Stimulated activated CD4-positive, alpha-beta T cell treated with anti-CD3 and anti-CD28 coated beads, Interleukin-12 subunit alpha, Interleukin-12 subunit beta, amount 100 ng/mL, for 24 hours (primary cell): ENCODE measurements around the gene LIMD2.

Experiments
- DNase-seq, 2 experiments: peaks; one replicate each; pipeline ENCODE4 v3.0.0-alpha.2; 2020; ENCODE audit warnings: low read depth in 2 of 2

Gene LIMD2

DNA sequence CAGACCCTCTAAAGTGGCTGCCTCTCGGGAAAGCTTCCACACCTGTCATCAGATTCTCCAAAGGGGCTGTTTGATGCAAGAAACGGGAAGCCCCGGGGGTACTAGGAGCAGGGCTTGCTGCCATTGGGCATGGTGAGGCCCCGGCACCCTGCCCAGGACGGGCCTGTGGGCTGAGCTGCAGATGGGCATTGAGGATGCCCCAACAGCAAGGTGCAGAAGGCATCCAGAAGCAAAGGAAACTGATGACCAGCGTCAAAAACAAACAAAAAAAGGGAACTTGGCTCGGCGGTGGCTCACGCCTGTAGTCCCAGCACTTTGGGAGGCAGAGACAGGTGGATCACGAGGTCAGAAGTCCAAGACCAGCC, 1.5 kb upstream of the LIMD2 start:
- DNase-seq, result no peak

- DNase-seq, result peak in 1 of 2 experiments; percentile 26
Measured at GRCh38 chr17:63700528-63701455, 867 bp upstream of the LIMD2 start.

DNA sequence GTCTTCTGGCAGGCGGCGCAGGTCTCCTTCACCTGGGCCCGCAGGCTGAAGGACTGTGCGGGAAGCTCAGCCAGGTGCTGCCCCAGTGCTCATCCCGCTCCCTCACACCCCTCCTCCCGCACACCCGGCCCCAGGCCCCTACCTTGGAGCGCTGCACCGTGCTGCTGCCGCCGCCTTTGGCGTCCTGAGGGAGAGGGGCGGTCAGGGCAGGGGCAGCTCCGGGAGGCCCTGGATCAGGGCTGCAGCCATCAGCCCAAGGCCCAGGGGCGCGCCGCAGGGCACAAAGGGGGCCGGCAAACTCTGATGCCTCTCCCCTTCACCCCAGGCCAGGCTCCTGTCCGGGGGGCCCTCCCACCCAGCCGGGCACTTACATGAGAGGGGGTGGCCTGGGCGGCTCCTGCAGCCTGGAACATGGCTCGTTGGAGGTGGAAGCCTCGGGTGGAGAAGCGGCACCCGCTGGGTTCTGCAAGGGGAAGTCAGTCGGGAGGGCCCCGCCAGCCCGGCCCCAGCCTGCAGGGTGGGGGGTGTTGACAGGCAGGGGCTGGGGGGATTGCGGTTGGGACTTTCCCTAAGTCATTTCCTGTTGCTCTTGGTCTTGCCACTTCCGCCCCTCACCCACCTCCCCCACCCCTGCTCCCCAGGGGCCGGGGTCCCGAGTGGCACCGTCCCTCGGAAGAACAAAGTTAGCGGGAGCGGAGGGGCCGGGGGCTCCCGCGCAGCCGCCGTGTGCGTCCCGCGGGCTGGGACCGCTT, 863 bp downstream of the LIMD2 start:
- DNase-seq, result peak; percentile 47 to 64

DNA sequence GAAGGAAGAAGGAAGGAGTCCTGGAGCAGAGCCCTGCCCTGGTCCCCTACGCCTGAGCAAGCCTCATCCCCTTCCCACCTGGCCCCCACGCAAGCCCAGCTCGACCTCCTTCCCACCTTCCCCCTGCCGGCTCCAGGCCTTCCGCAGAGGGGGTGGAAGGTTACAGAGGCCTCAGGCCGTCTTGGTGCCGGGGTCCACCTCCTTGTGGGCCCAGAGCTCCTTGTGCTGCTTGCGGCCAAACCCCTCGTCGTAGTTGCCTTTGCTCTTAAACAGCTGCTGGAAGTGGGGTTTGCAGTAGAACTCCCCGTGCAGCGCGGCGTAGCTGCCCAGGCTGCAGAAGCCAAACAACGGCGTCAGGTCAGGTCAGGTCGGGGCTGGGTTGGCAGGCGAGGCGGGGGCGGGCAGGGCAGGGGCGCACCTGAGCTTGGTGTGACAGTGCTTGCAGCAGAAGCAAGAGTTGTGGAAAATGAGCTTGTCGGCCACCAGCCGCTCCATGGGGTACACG, 1.5 kb downstream of the LIMD2 start:
- peak in 1 of 2 experiments; percentile 26 for DNase-seq

DNA sequence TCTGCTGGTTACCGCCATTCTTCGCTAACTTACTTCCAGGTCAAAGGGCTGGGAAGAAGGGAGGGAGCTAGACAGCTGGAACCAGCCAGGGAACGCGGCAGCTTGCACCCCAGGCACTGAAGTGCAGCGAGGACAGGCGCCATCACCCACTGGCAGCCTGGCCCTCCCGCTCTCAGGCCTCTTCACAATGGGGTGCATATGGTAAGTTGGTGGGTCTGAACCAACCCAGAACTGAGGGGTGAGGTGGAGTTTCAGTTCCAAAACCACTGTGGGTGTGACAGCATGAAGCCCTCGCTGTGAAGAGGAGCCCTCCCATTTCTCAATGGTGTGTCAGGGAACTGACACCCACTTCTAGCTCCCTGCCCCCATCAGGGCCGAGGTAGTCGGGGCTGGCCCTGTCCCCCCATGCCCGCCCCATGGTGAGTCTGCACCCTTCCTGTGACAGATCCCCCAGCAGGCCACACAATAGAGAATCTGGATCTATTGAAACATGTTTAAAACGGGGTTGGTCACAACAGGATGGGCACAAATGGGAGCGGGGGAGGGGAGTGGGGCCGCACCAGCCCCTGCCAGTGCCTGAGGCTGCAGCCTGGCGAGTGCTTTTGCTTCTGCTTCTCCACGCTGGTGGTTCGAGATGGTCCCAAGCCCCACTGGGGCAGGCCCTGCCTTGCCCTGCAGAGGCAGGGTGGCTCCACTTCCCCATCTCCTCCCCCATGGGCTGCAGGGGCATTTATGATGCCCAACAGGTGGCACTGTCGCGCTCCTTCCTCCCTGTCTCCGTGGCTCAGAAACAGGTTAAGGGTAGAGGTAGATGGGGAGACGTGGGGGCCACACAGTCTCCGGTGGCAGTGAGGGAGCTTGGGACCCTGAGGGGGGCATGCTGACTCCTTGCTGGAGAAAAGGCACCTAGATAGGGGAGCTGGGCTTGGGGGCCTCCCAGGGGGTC, 2.3 kb downstream of the LIMD2 start:
- peak; percentile 56 to 61 for DNase-seq

DNA sequence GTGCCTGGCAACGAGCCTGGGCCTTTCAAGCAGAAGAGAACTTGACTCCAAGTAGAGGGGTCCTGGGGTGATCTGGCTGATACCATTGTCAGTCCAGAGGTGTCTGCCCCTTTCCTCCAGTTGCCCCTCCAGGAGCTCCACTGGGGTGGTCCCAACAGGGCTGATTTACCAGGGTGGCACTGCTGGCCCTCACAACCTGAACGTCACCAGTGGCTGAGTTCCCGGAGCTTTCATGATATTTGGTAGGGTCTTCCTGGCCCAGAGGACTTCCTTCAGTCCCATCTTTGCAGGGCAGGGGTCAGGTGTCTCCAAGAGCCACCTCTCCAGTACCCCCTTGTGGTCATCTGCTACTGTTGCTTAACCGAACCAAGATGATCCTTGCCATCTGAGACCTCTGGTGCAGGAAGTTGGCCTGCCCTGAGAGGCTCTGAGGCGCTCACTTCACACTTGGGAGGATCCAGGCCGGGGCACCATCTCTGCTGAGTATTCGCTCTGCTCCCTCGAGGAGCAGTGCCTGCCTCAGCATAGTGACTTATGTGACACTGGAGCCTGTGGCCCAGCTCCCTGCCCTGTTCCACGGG, 3.5 kb downstream of the LIMD2 start:
- no peak for DNase-seq

GRCh38 chr17:63695889-63696288, 4.0 kb downstream of the LIMD2 start:
- DNase-seq, result no peak

GRCh38 chr17:63694950-63695773, 4.8 kb downstream of the LIMD2 start:
- DNase-seq, result no peak

GRCh38 chr17:63694229-63694949, 5.5 kb downstream of the LIMD2 start:
- DNase-seq, result no peak

DNA sequence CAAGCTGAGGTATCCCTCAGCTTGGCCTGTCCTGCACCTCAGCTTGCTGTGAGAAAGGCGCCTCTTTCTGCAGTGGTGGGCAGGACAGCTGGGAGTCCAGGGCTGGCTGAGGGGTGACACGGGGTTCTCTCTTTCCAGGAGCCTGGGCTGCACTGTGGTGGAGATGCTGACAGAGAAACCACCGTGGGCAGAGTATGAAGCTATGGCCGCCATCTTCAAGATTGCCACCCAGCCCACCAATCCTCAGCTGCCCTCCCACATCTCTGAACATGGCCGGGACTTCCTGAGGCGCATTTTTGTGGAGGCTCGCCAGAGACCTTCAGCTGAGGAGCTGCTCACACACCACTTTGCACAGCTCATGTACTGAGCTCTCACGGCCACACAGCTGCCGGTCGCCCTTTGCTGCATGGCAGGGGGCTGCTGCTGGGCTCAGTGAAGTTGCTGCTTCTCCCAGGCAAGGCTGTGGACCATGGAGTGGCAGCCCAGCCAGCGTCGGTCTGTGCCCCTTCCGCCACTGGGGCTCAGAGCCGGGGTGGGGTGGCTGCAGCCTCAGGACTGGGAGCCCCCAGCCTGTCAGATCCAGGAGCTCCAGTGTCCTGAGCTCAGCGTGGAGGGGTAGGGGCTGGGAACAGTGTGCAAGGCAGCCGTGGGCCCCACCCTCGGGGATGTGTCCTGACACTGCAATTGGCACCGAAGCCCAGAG, 6.4 kb downstream of the LIMD2 start:
- no peak for DNase-seq

DNA sequence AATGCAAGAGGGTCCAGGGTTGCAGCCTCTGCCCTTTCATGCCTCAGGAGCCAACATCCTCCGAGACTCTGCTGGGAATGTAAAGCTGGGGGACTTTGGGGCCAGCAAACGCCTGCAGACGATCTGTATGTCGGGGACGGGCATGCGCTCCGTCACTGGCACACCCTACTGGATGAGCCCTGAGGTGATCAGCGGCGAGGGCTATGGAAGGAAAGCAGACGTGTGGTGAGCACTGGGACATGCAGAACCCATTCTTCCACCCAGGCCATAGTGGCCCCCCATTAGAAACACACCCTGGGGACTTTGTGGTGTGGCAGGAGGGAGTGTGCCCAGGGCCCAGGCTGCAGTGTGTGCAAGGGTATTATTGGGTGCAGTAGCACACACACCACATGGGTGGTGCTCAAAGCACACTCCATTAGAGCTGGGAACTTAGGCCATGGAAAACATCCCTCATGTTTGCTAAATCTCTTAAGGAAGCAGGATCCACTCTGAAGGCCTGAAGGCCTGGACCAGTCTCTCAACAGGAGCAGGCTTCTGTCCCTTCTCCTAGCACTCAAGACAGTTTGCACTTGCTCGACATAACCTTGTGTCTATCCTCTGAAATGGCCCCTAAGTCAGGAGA, 7.6 kb downstream of the LIMD2 start:
- DNase-seq, result no peak

DNA sequence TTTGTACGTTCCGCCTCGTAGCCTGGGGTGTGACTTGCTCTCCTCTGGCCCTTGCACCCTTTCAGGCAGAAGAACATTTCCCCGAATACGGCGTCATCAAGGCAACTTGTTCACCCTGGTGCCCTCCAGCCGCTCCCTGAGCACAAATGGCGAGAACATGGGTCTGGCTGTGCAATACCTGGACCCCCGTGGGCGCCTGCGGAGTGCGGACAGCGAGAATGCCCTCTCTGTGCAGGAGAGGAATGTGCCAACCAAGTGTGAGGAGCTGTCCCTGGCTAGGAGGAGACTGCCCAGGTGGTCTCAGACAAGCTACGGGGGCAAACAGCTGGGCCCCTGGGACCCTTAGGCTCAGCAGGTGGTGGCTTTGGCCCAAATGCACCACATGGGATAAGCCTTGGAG, 10.4 kb downstream of the LIMD2 start:
- DNase-seq, result no peak

GRCh38 chr17:63688396-63689020, 11.4 kb downstream of the LIMD2 start:
- no peak for DNase-seq

- DNase-seq, result no peak
Measured at GRCh38 chr17:63686138-63686685, 13.7 kb downstream of the LIMD2 start.

DNA sequence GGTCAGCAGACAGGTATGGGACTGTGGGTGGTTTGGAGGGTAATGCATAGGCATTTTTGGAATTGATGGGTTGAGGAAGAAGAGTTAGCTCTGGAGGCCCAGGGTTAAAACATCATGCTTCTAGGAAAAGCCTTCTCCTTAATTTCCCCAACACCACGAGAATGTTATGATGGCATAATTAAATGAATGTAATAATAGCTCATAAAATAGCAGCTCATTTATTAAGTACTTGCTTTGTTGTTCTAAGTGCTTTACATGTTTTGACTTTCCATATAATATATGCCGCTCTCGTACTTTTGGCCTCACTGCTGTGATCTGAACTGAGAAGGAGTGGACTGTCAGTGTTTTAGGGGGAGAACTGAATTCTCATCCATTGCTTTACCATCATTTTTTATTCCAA, 14.3 kb downstream of the LIMD2 start:
- DNase-seq, result no peak

- no peak for DNase-seq
Measured at GRCh38 chr17:63685041-63685440, 14.9 kb downstream of the LIMD2 start.

DNA sequence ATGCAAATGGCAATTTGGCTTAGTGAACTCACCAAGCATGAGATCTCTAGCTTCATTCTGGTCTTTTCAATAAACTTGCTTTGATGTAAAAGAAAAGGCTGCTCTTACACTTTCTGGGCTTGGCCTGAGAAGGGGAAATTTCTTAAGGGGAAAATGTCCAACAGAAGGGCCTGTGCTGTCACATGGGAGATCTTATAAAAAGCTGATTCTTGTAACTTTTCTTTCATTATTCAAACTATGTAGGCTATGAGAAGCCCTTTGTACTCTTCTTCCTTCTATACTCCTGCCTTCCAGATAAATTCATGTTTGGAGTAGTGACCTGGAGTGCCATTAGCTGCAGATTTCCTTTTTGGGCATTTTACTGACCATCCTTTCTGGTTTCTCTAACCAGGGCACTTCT, 16.9 kb downstream of the LIMD2 start:
- DNase-seq, result no peak

DNA sequence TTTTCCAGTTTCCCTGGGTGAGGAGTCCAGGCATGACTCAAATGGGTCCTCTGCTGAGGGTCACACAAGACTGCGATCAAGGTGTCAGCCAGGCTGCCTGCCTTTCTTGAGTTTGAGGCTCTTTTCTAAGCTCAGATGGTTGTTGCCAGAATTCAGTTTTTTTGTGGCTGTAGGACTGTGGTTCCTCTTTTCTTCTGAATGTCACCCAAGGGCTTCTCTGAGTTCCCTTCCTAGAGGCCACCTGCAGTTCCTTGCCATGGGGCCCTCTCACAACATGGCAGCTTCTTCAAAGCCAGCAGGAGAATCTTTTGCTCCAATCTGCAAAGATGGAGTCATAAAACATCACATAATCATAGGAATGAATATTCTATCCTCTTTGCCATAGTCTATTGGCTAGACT, 17.5 kb downstream of the LIMD2 start:
- DNase-seq, result no peak
